GM12875 (cell line): Measurements from ENCODE around the gene UMAD1.

Experiments
- H3K4me3 ChIP-seq: one replicate; pipeline ENCODE4 v1.5.1; 2011; ENCODE audit warnings: low read depth, low read length, control low read depth
- TF ChIP-seq, protein P1 (sequence below): IDR thresholded peaks from 2 replicates; pipeline ENCODE4 v1.5.1; 2011; ENCODE audit warnings: low read depth, mild to moderate bottlenecking, control low read depth, inconsistent platforms, low read length, moderate library complexity, borderline replicate concordance; ENCODE audit not compliant: insufficient read depth

UMAD1 gene

DNA sequence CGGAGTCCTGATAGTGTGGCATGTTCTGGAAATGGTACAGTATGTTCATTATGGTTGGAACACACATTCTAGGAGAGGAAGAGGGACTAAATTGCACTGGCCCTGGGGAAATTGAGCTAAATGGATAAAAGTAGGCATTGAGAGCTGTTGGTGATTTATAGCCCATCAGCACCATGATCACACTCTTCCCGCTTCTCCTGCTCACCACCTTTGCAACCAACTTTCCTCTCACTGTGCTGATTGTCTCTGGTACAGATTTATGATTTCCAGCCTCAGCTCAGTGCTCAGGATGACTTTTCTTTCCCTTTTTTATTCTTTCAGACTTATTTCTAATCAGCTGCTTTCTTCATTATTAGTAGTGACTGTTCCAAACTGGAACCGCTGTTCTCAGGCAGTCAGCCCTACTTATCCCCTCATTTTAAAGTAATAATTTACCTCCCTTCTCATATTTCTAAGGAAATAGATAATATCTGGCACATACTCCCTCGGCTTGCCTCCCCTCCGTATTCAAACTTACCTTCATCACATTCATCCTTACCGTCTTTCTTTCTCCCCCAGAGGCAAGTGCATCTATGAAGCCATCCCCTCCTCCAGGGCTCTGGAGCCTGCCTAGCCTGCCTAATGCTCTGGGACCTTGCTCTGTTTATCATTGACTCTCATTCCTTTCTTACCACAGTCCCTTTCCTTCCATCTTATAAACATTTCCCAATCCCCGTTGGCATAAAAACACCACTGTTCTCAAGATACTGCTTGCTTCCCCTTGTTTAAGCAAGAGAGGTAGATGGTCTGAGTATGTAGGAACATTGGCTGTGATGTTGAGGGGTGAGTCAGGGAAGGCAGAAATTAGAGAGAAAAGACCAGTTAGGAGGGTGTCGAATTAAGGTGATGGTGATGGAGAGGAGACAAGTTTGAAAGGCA, 129.4 kb downstream of the UMAD1 start:
- H3K4me3 ChIP-seq, result no peak overlapping the region
- TF ChIP-seq, protein P1, sequence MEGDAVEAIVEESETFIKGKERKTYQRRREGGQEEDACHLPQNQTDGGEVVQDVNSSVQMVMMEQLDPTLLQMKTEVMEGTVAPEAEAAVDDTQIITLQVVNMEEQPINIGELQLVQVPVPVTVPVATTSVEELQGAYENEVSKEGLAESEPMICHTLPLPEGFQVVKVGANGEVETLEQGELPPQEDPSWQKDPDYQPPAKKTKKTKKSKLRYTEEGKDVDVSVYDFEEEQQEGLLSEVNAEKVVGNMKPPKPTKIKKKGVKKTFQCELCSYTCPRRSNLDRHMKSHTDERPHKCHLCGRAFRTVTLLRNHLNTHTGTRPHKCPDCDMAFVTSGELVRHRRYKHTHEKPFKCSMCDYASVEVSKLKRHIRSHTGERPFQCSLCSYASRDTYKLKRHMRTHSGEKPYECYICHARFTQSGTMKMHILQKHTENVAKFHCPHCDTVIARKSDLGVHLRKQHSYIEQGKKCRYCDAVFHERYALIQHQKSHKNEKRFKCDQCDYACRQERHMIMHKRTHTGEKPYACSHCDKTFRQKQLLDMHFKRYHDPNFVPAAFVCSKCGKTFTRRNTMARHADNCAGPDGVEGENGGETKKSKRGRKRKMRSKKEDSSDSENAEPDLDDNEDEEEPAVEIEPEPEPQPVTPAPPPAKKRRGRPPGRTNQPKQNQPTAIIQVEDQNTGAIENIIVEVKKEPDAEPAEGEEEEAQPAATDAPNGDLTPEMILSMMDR, result no peak

DNA sequence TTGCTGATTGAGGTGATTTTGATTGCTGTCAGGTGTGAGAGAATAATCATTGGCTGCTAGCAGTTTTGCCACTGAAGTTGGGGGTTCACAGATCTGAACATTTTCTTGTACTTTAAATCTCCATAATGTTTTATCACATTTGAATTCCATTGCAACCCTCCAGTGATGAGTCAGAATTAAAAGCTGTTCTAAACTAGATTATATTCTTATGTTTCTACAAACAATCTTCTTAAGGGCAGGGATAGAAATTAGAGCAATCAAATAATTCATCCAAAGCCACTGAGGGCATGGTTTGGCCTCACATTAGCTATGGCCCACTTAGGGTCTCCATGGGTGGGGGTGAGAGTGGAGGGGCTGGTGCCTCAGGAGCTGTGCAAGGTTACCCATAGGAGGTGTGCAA, 130.9 kb downstream of the UMAD1 start:
- H3K4me3 ChIP-seq, result no peak overlapping the region
- TF ChIP-seq, protein P1, result no peak

DNA sequence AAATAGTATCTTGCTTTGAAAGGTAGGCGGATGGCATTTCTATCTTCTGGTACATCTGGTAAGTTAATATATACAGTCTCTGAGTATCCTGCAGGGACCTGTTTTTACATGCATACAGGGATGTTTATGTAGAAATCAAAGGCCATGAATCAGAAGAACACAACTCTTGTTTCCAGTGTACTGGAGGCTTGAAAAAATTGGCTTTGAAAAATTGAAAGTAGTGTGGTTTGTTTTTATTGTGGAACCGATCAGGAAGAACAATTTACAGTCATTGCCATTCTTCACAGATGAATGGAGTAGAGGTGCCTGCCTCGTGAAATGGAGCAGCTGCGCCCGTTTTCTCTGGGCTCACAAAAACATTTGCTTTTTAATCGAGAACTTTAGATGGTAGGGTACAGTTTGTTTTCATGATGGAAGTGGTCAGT, 131.9 kb downstream of the UMAD1 start:
- TF ChIP-seq, protein P1, result no peak
- H3K4me3 ChIP-seq, result no peak overlapping the region

DNA sequence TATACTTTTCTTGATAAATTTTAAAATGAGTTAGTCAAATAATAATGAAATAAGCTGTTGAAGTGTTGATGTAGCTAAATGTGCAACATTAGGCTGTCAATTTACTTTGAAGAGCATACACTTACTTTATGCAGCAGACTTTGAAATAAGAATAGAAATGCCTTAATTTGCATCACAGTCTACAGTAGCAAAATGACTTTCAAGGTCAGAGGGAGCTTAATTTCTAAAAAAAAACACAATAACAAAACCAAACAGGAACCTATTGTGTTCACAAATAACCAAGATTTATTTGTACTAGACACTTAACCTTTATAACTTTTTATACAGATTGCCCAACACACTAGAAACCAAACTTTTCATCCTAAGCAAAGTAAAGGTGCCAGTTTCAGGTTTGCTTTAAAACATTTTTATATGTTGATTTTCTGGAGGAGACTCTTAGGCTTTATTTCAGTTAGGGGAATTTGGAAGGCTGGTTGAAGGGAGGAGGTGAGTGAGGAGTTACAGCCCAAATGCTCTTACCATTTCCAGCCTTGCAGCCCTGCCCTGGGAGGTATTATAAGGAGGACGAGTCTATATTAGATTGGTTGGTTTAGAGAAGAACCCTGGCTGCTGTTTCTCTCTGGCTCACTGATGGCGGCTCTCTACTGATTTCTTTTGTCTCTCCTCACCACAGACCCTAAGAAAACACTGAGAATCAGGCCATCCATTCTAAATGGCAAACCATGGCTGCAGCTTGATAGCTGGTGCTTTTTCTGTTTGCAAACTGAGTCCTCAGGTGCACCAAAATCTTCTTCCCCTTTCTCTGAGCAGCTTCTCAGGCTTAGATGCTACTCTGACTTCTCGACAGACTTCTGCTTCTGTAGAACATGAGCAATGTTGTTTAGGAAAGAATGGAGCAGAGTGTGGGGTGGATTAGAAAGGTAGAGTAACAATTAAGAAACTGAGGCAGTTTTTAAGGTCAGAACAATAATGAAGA, 133.1 kb downstream of the UMAD1 start:
- TF ChIP-seq, protein P1, result no peak
- no peak overlapping the region for H3K4me3 ChIP-seq

DNA sequence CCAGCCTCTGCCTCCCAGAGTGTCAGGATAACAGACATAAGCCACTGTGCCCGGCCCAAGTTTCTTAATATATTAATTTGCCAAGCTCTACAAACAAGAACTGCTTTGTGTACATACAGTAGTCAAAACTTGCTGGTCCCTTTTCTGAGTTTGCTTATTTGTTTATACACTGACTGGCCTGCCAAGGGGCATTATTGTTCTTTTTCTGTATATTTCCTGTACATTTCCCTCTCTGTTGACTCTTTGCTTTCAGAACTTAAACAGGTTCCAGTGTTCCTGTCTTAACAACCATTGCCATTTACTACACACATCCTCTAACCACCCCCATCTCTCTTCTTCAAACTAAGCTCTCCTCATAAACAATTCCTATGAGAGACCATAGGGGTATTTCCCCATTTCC, 139.3 kb downstream of the UMAD1 start:
- no peak overlapping the region for H3K4me3 ChIP-seq
- TF ChIP-seq, protein P1, result no peak

DNA sequence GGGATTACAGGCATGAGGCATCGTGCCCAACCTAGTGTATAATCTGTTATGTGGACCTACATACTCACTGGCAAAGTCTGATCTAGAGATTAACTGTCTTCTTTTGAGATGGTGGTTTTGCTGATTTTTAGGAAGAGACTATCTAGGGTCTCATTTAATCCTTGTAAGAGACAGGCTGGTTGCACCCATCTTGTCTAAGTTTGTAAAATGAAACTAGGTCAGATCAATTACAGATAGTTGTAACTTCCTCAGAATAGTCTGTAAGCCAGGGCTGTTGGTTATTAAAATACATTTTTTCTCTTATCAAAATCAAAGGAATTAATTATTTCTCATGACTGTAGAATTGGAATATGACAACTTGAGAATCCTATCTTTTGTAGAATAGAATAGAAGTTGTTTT, 142.4 kb downstream of the UMAD1 start:
- no peak overlapping the region for H3K4me3 ChIP-seq
- TF ChIP-seq, protein P1, result no peak
